HK-2 (cell line): Measurements from ENCODE around the gene NUP42.

Experiments used
- DNase-seq: peaks from one replicate; pipeline ENCODE4 v3.0.0-alpha.2; 2018; ENCODE audit not compliant: unreplicated experiment

Gene NUP42

DNA sequence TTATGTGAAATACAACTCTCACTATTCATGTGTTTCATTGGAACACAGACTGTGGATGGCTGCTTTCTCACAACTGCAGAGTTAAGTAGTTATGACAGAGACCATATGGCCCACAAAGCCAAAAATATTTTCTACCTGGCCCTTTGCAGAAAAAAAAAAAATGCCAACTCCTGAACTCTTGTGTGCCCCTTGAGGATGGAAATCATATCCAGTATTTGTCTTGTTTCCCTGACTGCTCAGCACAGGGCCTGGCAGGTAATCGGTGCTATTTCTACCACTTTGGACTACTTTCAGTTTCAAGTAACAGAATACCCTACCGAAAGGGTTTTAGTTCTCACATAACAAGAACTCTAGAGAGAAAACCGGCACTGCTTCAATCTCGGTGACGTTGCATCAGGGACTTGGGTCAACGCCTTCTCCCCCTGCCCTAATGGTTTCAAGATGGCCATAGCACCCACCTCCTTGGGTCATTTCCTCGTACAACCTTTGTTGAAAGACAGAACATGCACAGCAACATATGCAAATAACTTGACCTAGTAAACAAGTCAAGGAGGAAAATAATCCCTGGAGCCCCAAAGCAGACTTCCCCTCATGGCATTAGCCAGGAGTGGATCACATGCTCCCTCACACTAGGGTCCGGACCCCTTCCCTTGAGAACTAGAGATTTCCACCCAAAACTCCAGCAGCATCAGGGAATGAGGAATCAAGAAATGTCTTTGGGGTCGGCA is 52.9 kb downstream of the NUP42 start:
- DNase-seq = no peak

DNA sequence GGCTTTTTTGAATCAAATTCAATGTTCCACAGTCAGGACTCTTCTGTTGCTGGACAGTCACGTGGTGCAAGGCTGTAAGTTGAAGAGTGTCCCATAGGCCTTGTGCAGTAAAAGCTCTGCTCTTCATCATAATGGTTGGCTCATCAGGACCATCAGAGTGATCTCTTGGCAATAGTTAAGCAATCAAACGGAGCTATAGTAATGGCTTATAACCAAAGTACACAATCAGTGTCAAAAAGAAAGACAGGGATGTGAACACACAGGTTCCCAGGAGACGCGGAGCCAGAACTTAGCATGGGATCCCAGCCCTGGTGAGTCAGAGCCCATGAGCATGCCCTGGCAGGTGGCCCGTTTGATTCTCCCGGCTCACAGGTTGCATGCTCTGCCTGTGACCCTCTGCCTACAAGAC is 54.0 kb downstream of the NUP42 start:
- no peak for DNase-seq

DNA sequence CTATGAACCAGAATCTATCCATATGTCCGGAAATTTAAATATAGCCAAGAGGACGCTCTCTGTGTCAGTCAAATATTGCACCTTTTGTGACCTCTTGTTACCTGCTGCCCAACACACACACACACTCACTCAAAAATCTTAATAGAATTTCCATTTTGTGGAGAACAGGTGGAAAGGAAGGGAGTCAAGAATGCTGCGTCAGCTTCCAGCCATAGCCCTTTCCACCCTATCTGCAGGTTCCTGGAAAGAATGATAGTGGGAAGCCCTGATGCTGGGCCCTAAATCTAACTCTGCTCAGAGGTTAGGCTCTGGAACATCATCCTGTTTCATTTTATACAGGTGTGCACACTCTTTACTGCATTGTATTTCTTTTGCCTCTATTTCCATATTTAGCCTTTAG is 55.2 kb downstream of the NUP42 start:
- no peak for DNase-seq

DNA sequence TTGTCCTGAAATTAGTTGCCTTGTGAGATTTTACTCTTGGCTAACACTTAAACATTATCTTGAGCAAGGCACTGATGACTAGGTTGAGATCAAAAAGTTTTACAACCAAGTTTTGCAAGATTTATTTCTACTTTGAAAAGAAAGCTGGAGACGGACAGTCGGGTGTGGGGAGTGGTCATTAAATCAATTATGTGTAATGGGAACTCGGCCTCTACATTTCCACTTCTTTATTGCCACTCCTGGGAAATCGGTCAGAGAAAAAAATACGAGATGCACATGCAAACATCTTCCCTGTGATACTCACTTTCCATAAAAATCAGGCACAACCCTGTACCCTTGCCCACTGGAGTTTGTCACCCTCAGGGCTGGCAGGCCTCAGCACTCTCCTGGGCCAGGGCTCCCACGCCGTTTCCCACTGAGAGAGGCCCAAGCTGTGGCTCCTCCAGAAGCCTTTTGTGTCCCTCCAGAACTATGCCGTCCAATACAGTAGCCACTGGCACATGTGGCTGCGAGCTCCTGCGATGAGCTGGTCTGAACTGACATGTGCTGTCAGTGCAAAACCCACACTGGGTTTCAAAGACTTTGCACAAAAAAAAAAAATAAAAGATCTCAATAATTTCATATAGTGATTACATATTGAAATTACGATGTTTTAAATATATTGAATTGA is 57.3 kb downstream of the NUP42 start:
- DNase-seq = no peak

DNA sequence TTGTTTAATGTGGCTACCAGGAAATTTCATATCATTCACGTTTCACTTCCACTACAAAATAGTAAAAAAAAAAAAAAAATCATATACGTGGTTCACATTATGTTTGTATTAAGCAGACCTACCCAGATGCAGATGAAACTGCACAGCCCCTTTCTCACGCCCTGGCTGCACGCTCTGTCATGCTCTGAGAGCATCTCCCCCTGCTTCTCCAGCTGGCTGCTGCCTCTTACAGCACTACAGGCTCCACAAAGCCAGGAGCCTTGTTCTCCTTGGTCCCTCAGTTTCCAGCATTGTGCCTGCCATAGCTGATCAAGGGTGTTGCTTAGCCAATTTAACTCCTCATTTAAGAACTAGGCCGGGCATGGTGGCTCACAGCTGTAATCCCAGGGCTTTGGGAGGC is 57.9 kb downstream of the NUP42 start:
- no peak for DNase-seq

DNA sequence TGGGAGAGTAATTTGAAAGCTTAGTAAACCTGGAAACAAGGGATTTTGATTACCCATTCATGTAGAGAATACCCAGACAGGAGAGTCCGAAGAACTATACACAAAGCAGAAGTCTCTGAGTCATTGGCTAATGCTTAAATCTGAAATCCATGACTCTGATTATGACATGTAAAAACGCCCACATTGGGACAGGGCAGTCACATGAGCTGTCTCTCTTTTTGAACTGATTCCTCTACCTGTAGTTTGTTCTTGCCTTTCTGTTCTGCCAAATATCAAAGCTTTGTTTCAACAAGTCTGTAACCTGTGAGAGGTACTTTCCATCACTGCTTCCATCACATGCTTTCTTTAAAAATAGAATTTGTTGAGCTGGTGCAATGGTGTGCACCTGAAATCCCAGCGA is 60.5 kb downstream of the NUP42 start:
- DNase-seq = no peak

DNA sequence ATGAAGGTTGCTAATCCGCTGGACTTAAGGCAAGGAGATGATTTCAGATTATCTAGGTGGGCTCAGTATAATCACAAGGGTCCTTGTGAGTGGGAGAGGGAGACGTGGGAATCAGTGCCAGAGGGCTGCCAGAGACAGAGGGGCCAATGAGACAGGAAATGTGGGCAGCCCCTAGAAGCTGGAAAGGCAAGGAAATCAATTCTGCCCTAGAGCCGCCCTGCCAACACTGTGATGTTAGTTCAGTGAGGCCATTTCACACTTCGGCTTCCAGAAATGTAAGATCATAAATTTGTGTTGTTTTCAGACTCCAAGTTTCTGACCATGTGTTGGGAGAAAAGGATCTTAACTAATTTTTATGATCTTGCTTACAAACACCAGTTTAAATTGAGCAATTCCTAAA is 61.1 kb downstream of the NUP42 start:
- DNase-seq = no peak

DNA sequence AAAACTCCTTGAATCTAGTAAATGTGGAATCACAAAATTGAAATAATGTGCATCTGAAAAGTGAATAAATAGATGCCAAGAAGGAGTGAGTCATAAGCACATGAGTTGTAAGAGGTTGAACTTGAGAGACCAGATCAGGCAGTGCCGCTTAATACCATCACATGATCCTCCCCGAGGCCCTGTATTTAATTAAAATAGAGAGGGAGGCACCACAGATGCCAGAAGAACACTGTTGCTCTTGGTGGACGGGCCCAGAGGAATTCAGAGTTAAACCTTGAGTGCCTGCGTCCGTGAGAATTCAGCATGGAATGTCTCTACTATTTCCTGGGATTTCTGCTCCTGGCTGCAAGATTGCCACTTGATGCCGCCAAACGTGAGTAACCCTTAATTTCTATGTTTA is 64.7 kb downstream of the NUP42 start, which contains the start of gene GPNMB:
GPNMB (plus strand) TSS at position 221 of the 400 bp plus-strand sequence; CDS start at position 304, 83 bp downstream.
- DNase-seq = peak; percentile 7

DNA sequence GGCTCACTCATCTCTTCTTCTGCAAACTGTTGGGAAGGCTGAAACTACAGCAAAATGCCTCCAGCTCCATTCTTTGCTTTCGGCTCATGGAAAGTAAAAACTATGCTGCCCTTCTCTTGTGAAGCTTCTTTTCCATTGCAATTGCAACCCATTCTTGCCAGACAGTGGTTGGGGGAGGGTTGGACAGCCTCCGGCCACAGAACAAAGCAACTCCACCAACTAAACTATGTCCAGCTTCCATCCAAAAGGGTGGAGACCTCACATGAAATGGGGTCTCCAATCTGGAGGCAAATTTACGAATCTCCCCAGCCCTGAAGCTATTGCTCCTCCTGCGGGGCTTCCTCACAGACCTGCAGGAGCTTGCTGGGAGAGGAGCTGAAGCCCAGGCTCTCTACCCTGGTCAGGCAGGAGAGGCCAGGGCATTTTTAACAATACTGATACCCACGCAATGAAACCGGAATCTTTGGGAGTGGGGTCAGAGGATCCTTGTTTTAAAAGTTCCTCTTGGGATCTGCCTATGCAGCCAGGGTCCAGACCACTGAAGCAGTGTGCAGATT is 65.3 kb downstream of the NUP42 start:
- no peak for DNase-seq

DNA sequence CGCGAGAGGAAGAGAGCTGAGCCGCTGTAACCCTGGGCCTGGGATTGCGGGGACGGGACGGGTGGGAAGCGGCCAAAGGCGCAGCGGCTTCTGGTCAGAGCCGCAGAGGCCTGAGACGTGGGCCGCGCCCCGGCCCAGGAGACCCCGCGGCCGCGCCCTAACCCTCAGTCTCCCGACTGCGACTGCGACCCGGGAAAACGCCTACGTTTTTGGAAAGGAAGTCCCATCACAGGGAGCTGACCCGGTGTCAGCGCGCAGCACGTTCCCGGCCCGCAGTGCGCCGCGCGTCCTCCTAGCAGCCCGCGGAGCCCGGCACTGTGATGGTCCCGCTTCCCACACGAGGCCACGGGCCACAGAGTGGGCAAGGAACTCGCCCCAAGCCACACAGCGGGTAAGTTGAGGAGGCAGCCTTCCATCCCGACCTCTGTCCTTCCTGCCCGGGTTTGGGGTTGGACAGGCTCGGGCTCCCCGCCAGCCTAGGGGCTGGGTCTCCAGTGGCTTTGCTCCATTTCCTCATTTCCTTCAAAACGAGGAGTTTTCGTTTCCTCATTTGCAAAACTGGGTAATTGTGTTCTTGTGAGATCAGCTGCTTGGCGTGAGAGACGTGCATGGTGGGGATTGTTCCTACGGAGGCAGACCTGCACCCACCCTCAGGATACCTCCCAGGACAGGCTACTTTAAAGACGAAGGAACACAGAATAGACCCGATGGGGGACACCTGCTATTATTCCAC is 65.9 kb downstream of the NUP42 start:
- DNase-seq = no peak

DNA sequence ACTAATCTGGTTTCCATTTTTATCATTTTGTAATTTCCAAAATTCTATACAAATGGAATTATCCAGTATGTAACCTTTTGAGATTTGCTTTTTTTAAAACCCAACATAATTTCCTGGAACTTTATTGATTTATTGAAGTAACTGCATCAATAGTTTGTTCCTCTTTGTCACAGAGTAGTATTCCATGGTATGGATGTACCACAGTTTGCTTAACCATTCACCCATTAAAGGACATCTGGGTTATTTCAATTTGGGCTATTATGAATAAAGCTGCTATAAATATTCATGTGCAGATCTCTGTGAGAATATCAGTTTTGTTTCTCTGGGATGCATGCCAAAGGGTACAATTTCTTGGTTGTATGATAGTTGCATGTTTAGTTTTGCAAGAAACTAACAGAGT is 67.6 kb downstream of the NUP42 start:
- DNase-seq = no peak
